NCI-H2196 (cell line): ENCODE data around the gene RNASEH2A.
"Not testable (repeated sequence)": the region's sequence is repeated elsewhere in the genome, so short reads cannot be mapped to it uniquely, and the experiment has no call there.

Experiments
- DNase-seq: peaks from one replicate; lab custom pipeline; 2025; ENCODE audit not compliant: unreplicated experiment; lab: John Stamatoyannopoulos, UW

RNASEH2A gene

DNA sequence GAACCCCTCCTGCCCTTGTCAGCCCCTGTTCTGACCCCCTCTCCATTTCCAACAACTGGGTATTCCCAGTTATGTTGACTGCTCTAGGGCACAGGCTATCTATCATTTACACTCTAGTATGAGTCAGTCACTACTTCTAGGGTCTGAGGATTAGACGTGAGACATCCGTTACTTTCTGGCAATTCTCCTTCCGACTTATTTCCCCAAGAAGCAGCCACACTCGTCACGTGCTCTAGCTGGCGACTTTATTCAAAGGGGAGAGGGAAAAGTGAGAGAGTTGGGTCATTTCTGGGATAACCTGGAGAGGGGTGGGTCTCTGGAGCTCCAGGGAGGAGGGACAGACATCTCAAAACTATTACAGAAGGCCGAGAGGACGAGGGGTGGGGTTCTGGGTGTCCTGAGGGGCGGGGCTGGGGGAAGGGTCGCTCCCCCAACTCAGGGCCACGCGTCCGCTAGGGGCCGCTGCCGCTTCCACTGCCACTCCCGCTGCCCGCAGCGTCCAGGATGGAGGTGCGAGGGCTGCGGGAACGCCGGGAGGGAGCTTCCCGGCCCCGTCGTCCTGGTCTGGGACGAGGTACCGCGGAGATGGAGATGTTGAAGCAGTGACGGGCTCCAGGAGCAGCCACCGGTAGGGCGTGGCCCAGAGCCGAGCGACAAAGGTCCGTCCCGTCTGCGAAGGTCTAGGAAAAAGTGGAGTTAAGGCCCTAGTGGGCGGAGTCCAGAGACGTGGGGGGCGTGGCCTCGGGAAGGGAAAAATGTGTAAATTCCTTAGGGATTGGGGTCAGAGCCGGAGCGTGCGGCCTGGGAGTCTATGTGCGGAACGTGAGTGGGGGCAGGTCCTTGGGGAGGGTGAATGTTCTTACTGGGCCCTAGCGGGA is 19.1 kb downstream of the RNASEH2A start:
- no peak for DNase-seq

DNA sequence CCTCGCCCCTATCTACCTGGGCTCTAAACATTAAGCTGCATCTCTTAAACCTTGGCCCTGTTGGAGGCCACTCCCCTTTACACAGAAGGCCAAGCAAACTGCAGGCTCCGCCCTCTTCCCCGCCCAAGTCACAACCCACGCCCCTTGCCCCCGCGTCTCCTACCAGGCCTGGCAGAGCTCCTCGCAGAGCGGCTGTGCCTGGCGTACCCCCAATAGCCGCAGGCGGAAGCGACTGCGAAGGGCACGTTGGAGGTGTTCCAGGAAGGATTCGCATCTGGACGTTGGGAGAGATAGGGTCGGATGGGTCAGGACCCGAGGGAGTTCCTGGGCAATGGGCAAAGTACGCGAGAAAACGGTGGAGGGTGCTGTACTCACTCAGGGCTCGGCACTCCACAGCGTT is 22.1 kb downstream of the RNASEH2A start:
- peak; percentile 88 for DNase-seq

DNA sequence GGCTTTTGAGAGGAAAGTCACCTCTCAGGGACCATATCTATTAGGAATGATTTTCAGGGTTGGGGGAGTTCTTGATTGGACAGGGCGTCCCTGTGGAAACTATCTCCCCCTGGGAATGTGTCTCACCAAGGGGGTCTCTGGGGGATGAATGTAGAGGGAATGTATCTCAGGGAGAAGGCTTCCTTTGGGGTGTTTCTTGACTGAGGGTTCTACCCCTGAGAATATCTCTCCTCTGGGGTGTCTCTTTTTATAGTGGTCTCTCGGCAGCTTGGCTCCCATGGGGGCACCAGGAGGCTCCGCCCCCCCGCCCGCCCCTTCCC is 27.0 kb downstream of the RNASEH2A start:
- no peak for DNase-seq

DNA sequence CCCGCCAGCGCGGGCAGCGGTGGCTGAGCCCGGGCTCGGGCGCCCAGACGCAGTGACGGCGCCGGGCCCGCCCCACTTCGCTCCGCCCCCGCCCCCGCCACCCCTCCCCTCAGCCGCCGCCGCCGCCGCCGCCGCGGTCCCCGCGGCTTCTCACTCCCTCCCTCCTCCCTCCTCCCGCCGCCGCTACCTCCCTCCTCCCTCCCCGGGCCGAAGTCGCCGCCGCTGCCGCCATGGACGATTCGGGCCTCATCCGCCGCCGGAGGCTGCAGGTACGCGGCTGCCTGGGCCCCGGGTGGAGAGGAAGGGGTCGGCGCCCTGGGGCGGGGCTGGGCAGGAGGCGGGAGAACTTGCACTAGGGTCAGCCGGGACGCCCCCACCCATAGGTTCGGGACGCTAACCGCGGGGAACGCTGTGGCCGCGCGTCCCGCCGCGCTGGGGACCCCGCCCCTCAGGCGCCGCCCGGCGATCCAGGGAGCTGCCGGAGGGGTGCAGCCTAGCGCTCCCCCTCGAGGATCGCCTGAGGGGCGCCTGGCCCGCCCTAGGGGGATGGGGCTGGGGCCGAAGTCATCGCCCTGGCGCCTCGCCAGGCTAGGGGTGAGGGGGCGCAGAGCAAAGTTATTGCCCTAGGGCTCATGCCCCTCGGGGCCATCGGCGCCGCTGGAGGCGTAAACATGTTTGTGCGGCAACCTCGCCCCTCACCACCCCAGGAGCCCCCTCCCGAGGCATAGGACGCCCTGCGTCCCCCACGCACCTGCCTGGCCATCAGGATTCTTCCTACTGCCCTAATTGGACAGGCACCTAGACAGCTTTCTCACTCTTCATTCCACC is 27.6 kb downstream of the RNASEH2A start:
- peak; percentile 73 for DNase-seq

DNA sequence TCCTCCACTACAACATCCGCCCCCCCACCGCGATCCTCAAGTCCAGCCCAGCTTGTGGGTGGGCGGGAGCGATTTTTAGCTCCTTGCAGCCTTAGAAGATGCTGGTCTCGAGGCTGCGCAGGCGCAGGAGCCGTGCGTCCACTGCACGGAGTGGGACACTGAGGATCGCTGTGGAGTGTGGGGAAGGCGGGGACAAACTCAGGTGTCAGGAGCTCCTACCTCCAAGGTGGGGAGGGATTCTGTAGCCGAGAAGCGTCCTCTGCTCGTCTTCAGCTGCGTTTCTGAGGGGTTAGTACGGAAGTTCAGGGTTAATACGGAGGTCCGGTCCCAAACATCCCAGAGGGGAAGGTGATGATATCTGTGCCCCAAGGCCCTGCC is 28.2 kb downstream of the RNASEH2A start, which contains the start of gene RTBDN:
RTBDN (minus strand) TSS at position 14 of the 378 bp plus-strand sequence. CDS start 4,600 bp downstream, outside the sequence.
- DNase-seq: peak; percentile 56

DNA sequence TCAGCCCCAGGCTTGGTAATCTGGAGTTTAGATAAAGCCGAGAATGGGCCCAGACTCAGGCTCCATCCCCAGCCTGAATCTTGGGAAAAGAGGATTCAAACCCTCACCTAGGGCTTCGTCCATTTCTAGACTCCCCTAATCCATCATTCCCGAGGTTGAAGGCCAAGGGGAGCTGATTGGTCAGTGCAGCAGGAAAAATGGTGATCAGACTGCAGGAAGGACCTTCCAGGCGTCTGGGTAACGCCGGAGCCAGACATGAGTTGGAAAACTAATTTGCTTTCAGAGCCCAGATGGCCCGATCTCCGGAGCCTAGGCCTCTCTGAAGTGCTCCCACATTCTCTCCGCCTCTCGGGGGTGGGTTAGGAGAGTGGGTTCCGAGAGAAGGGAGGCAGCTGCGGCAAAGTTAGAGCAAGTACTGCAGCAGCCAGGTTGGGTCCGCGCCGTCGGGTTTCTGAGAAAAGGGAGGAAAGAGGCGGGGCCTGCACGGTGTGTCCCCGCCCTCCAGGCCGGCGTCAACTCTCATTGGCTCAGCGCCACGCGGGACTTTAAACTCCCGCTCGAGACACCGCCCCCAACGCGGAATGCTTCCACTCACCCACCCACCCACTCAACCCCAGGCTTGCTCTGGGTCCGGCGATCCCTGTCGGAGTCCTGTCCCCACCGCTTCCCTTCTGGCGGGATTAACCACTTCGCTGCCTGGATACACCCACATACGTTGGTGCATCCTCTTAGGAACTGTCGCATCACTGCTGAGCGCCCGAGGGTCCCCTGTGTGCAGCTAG is 28.8 kb downstream of the RNASEH2A start:
- DNase-seq: peak; percentile 89

DNA sequence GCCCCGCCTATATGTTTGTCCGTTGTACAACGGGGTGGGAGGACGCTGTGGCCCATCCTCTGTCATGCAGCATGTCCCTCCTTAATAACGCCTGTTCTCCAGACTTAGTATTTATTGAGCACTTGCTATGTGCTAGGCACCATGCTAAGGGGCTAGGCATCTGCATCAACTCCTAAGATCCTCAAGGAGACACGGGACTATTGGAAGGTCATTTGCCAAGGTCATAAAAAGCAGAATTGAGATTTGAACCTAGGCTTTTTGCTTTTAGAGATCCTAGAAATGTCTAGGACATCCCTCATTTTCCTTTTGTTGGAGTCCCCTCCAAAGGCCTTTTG is 30.1 kb downstream of the RNASEH2A start:
- DNase-seq: no peak

DNA sequence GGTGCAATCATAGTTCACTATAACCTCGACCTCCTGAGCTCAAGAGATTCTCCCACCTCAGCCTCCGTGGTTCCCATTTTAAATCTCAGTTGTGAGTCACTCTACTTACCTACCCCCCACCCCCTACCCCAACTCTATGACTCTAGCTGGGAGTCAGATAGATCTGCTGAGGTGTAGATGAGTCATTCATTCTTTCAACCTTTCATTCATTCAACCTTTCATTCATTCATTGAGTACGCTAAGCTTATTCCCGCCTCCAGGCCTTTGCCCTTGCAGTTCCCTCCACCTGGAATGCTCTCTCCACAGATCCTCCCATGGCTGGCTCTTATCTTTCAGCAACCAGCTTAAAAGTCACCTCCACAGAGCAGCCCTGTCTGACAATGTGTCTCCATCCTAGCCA is 30.8 kb downstream of the RNASEH2A start:
- DNase-seq: no peak

DNA sequence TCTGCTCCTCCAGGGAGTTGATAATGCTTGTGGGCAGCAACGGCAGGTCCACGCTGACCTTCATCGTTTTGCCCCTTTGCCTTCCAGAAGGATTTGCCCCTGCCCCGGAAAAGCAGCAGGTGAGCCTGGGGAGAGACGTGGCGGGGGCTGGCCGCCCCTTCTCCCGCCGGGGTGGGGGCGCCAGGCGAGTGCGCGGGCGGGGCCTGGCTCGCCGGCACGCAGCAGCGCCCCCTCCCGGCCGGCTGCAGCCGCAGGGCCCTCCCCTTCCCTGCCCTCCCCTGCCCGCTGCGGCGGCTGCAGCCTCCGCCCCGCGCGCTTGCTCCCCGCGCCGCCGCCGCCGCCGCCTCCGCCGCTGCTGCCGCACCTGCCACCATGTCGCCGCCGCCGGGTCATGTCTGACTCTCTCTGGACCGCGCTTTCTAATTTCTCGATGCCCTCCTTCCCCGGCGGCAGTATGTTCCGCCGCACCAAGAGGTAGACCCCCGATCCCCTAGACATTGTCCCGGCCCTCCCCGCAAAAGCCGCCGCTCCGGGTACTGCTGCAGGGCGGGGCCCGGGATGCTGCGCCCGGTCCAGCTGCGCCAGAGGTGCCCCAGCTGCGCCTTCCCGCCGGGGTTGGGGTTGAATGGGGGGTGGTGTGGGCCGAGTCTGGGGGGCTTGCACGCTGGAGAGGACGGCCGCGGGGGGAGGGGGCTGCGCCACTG is 31.9 kb downstream of the RNASEH2A start, which contains the start of gene MAST1:
MAST1 (plus strand) TSS at position 334 of the 704 bp plus-strand sequence; CDS start at position 392, 58 bp downstream.
- peak; percentile 82 for DNase-seq

DNA sequence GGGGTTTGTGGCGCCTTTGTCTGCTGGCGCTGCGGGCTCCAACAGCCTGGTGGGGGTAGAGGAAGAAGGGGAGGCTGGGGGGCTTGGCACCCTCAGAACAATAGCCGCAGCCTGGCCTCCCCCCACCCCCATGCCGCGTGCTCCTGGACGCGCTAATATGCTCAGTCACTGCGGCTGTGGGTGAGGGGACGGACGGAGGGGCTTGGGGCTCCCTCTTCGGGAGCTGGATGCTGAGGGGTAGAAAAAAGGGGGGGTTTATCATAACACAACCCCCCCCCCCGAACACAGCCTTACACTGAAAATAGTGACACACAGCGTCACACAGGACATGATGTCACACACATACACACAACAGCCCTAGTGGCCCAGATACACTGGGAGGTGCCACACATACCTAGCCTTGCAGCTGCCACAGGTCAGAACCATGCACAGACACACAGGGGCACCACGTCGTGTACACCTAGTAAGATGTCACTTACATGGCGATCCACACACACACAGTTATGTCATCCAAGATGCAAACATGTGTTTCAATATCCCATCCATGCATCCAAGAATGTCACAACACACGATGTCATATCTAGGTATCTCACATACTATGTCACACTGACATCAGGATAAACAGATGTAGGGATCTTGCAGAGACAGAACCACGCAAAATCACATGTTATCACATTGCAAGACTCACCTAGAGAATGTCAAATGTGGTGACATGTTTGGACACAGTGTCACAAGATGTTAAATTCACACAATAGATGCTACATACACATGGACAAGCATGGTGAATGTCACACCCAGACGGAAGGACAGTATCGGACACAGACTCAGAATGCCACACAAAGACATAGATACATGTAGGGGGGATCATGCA is 32.7 kb downstream of the RNASEH2A start:
- no peak for DNase-seq

DNA sequence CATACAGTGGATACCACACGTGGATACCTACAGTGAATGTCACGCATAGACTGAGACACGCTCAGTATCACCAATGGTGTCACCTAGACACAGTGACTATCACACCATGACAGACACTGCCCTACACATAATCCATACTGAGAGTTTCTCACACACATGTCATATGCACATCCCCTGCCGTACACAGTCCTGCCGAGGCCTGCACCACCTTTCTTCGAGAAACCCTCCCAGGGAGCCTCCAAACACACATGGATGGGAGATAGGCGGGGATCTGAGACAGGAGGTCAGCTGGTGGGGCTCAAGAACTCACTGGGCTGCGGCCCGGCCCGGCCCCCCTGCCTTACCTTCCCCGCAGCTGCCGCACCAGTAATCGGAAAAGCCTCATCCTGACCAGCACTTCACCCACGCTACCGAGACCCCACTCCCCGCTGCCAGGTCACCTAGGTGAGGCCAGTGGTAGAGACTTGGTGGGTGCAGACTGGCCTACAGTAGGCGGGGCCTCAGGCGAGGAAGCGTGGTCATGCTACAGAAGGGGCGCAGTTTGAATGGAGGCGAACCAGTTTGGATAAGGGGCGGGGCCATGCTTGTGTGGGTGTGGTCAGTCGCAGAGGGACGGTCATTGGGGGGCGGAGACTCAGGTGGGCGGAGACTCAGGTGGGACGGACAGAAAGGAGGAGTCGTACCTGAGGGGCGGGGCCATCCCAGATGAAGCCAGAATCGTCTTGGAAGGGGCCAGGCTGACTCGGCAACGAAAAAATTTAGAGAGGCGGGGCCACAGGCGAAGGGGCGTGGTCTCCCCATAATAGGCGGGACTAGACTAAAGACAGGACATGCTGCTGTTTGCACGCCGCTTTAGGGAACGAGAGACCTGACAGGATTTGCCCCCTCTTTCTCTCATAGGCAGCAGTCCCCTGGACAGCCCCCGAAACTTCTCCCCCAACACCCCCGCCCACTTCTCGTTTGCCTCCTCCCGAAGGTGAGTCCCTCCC is 34.0 kb downstream of the RNASEH2A start:
- peak; percentile 80 for DNase-seq

DNA sequence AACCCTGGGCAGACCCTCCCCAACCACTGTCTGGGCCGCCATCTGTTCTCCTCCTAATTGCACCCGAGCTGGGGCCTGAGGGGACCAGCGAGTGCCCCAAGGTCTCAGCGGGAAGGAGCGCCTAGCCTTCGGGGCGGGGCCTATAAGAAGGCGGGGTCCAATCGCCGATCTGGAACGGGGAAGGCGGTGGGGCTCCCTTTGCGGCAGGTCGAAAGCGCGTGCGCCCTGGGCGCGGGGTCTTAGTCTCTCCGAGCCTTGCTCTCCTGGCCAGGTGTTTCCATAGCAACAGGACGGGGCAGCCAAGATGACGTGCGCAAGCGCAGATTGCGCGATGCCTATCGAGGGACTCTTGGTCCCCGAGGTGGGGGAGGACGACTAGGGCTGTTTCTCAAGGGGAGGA is 34.7 kb downstream of the RNASEH2A start:
- DNase-seq: no peak

DNA sequence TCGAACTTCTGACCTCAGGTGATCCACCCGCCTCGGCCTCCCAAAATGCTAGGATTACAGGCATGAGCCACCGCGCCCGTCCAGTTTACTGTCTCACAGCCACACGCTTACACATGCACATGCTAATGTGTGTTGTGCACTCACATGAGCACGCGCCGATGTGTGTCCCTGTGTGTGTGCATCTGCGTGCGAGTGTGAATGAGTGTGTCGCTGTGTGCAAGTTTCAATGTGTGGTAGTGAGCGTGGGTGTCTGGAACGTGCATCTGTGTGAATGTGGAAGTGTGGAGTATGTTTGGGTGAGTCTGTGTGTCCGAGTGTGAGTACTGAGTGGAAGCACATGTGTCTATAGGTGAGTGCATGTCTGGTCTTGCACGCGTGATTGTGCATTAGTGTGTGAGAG is 36.1 kb downstream of the RNASEH2A start:
- DNase-seq: no peak

DNA sequence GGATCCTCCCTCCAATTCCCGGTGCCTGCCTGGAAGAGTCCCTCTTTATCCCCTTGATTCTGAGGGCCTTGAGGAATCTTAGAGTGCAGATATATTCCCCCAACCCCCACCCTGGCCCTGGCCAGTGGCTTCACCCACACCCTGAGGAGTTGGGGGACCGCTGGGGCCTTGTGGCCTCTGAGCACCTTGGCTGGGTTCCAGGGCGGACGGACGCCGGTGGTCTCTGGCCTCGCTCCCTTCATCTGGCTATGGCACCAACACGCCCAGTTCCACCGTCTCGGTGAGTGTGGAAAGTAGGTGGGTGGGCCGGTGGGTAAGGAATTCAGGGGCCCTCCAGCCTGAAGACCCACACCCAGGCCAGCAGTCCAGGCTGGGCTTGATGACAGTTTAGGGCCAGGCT is 36.9 kb downstream of the RNASEH2A start:
- no peak for DNase-seq

DNA sequence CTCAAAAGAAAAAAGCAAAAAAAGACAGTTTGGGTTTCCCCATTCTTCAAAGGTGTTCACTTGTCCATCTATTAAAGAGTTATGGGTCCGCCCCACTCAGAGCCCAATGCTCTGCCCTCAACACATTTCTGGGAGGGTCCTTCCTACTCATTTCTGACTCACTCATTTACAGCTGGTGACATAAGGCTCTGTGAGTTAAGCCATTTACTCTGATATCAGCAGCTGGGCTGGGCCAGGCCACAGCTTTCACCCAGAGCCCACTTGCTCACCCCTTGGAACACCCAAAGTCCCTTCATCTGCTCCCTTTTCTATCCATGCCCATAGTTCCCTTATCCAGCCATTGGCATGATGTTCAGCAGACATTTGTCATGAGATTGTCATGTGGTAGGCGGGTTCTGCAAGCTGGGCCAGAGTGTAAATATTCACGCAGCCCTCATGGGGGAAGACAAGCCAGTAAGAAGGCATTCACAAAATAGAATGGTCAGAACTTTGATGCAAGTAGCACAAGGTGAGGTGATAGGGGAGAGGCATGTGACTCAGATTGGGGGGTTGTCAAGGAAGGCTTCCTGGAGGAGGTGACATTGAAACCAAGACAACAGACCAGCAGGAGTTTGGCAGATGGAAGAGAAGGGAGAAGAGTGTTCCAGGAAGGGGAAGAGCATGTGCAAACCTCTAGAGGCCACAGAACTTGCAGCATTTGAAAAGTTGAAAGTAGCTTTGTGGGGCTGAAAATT is 37.8 kb downstream of the RNASEH2A start:
- DNase-seq: no peak

DNA sequence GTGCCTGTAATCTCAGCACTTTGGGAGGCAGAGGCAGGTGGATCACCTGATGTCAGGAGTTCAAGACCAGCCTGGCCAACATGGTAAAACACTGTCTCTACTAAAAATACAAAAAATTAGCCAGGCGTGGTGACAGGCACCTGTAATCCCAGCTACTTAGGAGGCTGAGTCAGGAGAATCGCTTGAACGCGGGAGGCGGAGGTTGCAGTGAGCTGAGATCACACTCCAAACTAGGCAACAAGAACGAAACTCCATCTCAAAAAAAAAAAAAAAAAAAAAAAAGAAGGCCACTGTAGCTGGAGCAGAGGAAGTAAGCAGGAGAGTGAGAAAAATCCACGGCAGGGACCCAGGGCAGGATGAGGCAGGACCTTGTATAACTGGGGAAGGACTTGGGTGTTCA is 40.2 kb downstream of the RNASEH2A start:
- DNase-seq: not testable (repeated sequence)

DNA sequence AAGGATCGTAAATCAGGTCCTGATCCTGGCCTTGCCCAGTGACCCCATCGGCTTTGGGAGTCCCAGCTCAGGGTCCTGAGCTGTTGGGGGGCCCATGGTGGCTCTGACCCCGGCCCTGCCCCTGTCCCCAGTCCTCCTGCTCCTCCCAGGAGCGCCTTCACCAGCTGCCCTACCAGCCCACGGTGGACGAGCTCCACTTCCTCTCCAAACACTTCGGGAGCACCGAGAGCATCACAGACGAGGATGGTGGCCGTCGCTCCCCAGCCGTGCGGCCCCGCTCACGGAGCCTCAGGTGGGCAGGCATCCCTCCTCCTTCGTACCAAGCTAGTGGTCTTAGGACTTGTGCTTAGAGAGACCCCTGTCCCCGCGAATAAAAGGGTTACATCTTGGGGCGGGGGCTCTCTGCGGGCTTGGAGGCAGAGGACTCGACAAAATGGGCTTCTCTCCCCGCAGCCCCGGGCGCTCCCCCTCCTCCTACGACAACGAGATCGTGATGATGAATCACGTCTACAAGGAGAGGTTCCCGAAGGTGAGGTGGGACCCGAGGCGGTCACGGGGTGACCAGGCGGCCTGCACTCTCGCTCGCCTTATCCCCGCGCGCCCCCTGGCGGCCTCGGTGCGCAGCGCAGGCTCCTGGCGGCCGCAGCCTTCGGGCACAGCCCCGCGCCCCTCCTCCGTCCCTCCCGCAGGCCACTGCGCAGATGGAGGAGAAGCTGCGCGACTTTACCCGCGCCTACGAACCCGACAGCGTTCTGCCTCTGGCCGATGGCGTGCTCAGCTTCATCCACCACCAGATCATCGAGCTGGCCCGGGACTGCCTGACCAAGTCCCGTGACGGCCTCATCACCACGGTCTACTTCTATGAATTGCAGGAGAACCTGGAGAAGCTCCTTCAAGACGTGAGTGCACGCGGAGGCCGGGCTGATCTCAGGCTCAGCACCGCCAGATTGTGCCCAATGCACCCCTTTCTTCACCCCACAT is 41.1 kb downstream of the RNASEH2A start:
- peak; percentile 92 for DNase-seq
